Choroid plexus epithelial cell (primary cell): ENCODE data around the gene CYP2C19.

Experiments
- DNase-seq: peaks from one replicate; pipeline ENCODE4 v3.0.0-alpha.2; 2010; ENCODE audit warnings: low read depth
- H3K4me3 ChIP-seq: 2 replicates; pipeline ENCODE4 v1.5.1; 2011; ENCODE audit warnings: low read depth, mild to moderate bottlenecking, control low read depth, low read length, moderate library complexity
- CTCF ChIP-seq: conservative IDR thresholded peaks from 2 replicates; pipeline ENCODE4 v1.5.1; 2011; ENCODE audit warnings: low read depth, mild to moderate bottlenecking, control low read depth, inconsistent platforms, low read length, moderate library complexity

The CYP2C19 gene

GRCh38 chr10:94762393-94762792 is at the start of gene CYP2C19:
Gene CYP2C19 (plus strand): TSS chr10:94762681. CDS start chr10:94762706, 25 bp downstream.
- DNase-seq = no peak
- no peak for TF ChIP-seq CTCF
- H3K4me3 ChIP-seq = no peak within 1 kb of the TSS

- peak; percentile 41 for DNase-seq
- H3K4me3 ChIP-seq = no peak overlapping the region
- TF ChIP-seq CTCF = no peak
Observed at GRCh38 chr10:94725871-94726270, 36.6 kb upstream of the CYP2C19 start.

GRCh38 chr10:94735197-94735596 is 27.3 kb upstream of the CYP2C19 start:
- no peak for DNase-seq
- no peak overlapping the region for H3K4me3 ChIP-seq
- TF ChIP-seq CTCF = no peak

- no peak overlapping the region for H3K4me3 ChIP-seq
- no peak for DNase-seq
- TF ChIP-seq CTCF = no peak
Observed at GRCh38 chr10:94738588-94738987, 23.9 kb upstream of the CYP2C19 start.

GRCh38 chr10:94747137-94747536 is 15.3 kb upstream of the CYP2C19 start:
- DNase-seq = no peak
- H3K4me3 ChIP-seq = no peak overlapping the region
- no peak for TF ChIP-seq CTCF

- H3K4me3 ChIP-seq = no peak overlapping the region
- TF ChIP-seq CTCF = no peak
- DNase-seq = no peak
Observed at GRCh38 chr10:94747838-94748237, 14.6 kb upstream of the CYP2C19 start.

GRCh38 chr10:94757916-94758315 is 4.6 kb upstream of the CYP2C19 start:
- H3K4me3 ChIP-seq = no peak overlapping the region
- TF ChIP-seq CTCF = no peak
- no peak for DNase-seq
